HEK293 (cell line): Measurements from ENCODE around the gene EVI2B.

Source experiments
- CTCF ChIA-PET: fragments of 350-600 bp; formaldehyde crosslinking; extraction: SDS; loops from one replicate; lab custom pipeline; 2021; ENCODE audit warnings: antibody characterized with exemption; lab: Yijun Ruan, JAX
- POLR2A ChIA-PET: fragments of 300-600 bp; formaldehyde crosslinking; extraction: SDS; loops from one replicate; lab custom pipeline; 2020; ENCODE audit warnings: antibody characterized with exemption, inconsistent platforms; lab: Yijun Ruan, JAX
- H3K27ac ChIP-seq: fragments of 200-500 bp; sonication (Bioruptor generic); 2 replicates; pipeline ENCODE4 v1.5.1; 2014; ENCODE audit warnings: low read depth, low read length, control low read depth, inconsistent platforms; ENCODE audit errors: extremely low read depth
- H3K36me3 ChIP-seq, 2 experiments: fragments of 200-500 bp in 1 of 2; sonication (Bioruptor generic) in 1 of 2; 1 replicate in 1 of 2; 2 replicates in 1 of 2; pipeline ENCODE4 v1.5.1; 2014 to 2017; ENCODE audit warnings: inconsistent platforms in 2 of 2, low read length in 2 of 2; ENCODE audit not compliant: control insufficient read depth in 2 of 2, insufficient read depth in 1 of 2
- H3K4me1 ChIP-seq: fragments of 200-500 bp; sonication (Bioruptor generic); 2 replicates; pipeline ENCODE4 v1.5.1; 2014; ENCODE audit warnings: mild to moderate bottlenecking, low read length, inconsistent platforms; ENCODE audit not compliant: control insufficient read depth, insufficient read depth
- H3K4me3 ChIP-seq: 2 replicates; pipeline ENCODE4 v1.5.1; 2011; ENCODE audit warnings: low read depth, mild to moderate bottlenecking, control low read depth, low read length, moderate library complexity
- H3K9me3 ChIP-seq: fragments of 200-500 bp; sonication (Bioruptor generic); 2 replicates; pipeline ENCODE4 v1.5.1; 2014; ENCODE audit warnings: low read depth, low read length, inconsistent platforms; ENCODE audit not compliant: control insufficient read depth, insufficient read depth
- GLIS2 ChIP-seq: fragments of 450-650 bp; formaldehyde crosslinking; IDR thresholded peaks from 2 replicates; pipeline ENCODE4 v1.5.1; 2016; ENCODE audit warnings: missing biosample characterization, missing genetic modification characterization
- KLF8 ChIP-seq: fragments of 450-650 bp; formaldehyde crosslinking; IDR thresholded peaks from 2 replicates; pipeline ENCODE4 v1.5.1; 2016; ENCODE audit warnings: missing biosample characterization, missing genetic modification characterization
- KLF9 ChIP-seq: fragments of 450-650 bp; formaldehyde crosslinking; IDR thresholded peaks from 2 replicates; pipeline ENCODE4 v1.5.1; 2016; ENCODE audit warnings: missing biosample characterization, missing genetic modification characterization, low read depth
- PRDM2 ChIP-seq: fragments of 450-650 bp; formaldehyde crosslinking; IDR thresholded peaks from 2 replicates; pipeline ENCODE4 v1.5.1; 2016; ENCODE audit warnings: missing biosample characterization, missing genetic modification characterization, borderline replicate concordance
- YY1 ChIP-seq: fragments of 450-650 bp; formaldehyde crosslinking; IDR thresholded peaks from 2 replicates; pipeline ENCODE4 v1.5.1; 2018; ENCODE audit warnings: missing biosample characterization, missing genetic modification characterization
- ZBTB17 ChIP-seq: fragments of 450-650 bp; formaldehyde crosslinking; IDR thresholded peaks from 2 replicates; pipeline ENCODE4 v1.5.1; 2016; ENCODE audit warnings: missing biosample characterization, missing genetic modification characterization
- ZBTB21 ChIP-seq: fragments of 450-650 bp; formaldehyde crosslinking; IDR thresholded peaks from 2 replicates; pipeline ENCODE4 v1.5.1; 2017; ENCODE audit warnings: missing biosample characterization, missing genetic modification characterization
- ZIC2 ChIP-seq: fragments of 450-650 bp; formaldehyde crosslinking; IDR thresholded peaks from 2 replicates; pipeline ENCODE4 v1.5.1; 2016; ENCODE audit warnings: missing biosample characterization, missing genetic modification characterization
- ZNF280D ChIP-seq: fragments of 450-650 bp; formaldehyde crosslinking; IDR thresholded peaks from 2 replicates; pipeline ENCODE4 v1.5.1; 2016; ENCODE audit warnings: missing biosample characterization, missing genetic modification characterization
- ZNF292 ChIP-seq: fragments of 450-650 bp; formaldehyde crosslinking; IDR thresholded peaks from 2 replicates; pipeline ENCODE4 v1.5.1; 2016; ENCODE audit warnings: low read depth, missing biosample characterization, missing genetic modification characterization, borderline replicate concordance
- ZNF302 ChIP-seq: fragments of 450-650 bp; formaldehyde crosslinking; IDR thresholded peaks from 2 replicates; pipeline ENCODE4 v1.5.1; 2016; ENCODE audit warnings: missing biosample characterization, missing genetic modification characterization, low read depth
- ZNF335 ChIP-seq: fragments of 450-650 bp; formaldehyde crosslinking; conservative IDR thresholded peaks from 2 replicates; pipeline ENCODE4 v1.5.1; 2016; ENCODE audit warnings: missing biosample characterization, missing genetic modification characterization
- ZNF398 ChIP-seq: fragments of 450-650 bp; formaldehyde crosslinking; IDR thresholded peaks from 2 replicates; pipeline ENCODE4 v1.5.1; 2017; ENCODE audit warnings: missing biosample characterization, missing genetic modification characterization
- ZNF549 ChIP-seq: fragments of 450-650 bp; IDR thresholded peaks from 2 replicates; pipeline ENCODE4 v1.5.1; 2018; ENCODE audit warnings: missing biosample characterization, missing genetic modification characterization, mild to moderate bottlenecking, inconsistent platforms, moderate library complexity
- ZNF558 ChIP-seq: fragments of 450-650 bp; formaldehyde crosslinking; IDR thresholded peaks from 2 replicates; pipeline ENCODE4 v1.5.1; 2016; ENCODE audit warnings: missing biosample characterization, missing genetic modification characterization
- ZNF747 ChIP-seq: fragments of 450-650 bp; formaldehyde crosslinking; IDR thresholded peaks from 2 replicates; pipeline ENCODE4 v1.5.1; 2016; ENCODE audit warnings: missing biosample characterization, missing genetic modification characterization
- ZNF768 ChIP-seq: fragments of 450-650 bp; formaldehyde crosslinking; IDR thresholded peaks from 2 replicates; pipeline ENCODE4 v1.5.1; 2018; ENCODE audit warnings: missing biosample characterization, mild to moderate bottlenecking, missing genetic modification characterization
- TF ChIP-seq, protein P1 (sequence below): fragments of 450-650 bp; formaldehyde crosslinking; IDR thresholded peaks from 2 replicates; pipeline ENCODE4 v1.5.1; 2016; ENCODE audit warnings: missing biosample characterization, missing genetic modification characterization
- TF ChIP-seq, protein P2 (sequence below): fragments of 450-650 bp; formaldehyde crosslinking; IDR thresholded peaks from 2 replicates; pipeline ENCODE4 v1.5.1; 2016; ENCODE audit warnings: missing biosample characterization, missing genetic modification characterization
- TF ChIP-seq, protein P3 (sequence below): fragments of 450-650 bp; formaldehyde crosslinking; IDR thresholded peaks from 2 replicates; pipeline ENCODE4 v1.5.1; 2016; ENCODE audit warnings: missing biosample characterization, missing genetic modification characterization

Gene EVI2B

DNA sequence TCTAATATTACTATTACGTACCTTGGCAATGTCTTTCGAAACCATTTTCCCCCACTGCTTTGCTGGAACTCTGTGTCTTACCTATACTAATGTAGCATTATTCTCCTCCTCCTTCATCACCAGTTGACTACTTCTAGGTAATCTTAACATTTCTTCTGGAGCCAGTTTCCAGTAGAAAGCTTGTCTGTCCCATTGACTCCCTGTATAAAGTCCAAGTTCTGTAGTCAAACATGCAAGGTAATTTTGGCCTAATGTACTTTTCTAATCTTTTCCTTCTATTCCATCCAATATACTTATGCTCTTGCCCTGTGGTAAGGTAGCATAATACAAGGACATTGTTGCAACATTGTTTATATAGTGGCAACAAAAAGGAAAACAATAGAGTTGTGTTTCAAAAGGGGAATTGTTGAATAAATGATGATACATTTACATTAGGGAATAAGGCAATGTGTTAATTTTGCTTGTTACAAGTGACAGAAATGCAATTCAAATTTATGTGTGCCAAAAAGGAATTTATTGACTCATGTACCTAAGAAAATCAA lies 44.7 kb downstream of the EVI2B start:
- TF ChIP-seq, protein P1, sequence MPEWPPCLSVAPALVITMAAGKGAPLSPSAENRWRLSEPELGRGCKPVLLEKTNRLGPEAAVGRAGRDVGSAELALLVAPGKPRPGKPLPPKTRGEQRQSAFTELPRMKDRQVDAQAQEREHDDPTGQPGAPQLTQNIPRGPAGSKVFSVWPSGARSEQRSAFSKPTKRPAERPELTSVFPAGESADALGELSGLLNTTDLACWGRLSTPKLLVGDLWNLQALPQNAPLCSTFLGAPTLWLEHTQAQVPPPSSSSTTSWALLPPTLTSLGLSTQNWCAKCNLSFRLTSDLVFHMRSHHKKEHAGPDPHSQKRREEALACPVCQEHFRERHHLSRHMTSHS (tag by site-specific recombination) = no peak
- TF ChIP-seq ZNF280D = no peak
- TF ChIP-seq GLIS2 (tag by site-specific recombination) = no peak
- TF ChIP-seq ZNF302 (tag by site-specific recombination) = no peak
- no peak for TF ChIP-seq ZBTB17 (tag by site-specific recombination)
- no peak for TF ChIP-seq YY1
- H3K4me3 ChIP-seq = no peak overlapping the region
- H3K4me1 ChIP-seq = peaks cover 7% of the 10 kb centered on the region
- peaks cover 46 to 57% of the 10 kb centered on the region in 2 experiments for H3K36me3 ChIP-seq
- H3K9me3 ChIP-seq = no peaks in the 10 kb centered on the region
- ChIA-PET POLR2A (interaction anchor here (0.6 to 0.9 kb wide), 3 partner anchors 17 to 261 kb away, joined by 3 to 4 read pairs (median 4); no protein-coding TSS in a partner anchor), CTCF (interaction anchor here (0.6 kb wide), 2 partner anchors 37 to 262 kb away, joined by 3 to 4 read pairs; no protein-coding TSS in a partner anchor)
- H3K27ac ChIP-seq = no peak overlapping the region

DNA sequence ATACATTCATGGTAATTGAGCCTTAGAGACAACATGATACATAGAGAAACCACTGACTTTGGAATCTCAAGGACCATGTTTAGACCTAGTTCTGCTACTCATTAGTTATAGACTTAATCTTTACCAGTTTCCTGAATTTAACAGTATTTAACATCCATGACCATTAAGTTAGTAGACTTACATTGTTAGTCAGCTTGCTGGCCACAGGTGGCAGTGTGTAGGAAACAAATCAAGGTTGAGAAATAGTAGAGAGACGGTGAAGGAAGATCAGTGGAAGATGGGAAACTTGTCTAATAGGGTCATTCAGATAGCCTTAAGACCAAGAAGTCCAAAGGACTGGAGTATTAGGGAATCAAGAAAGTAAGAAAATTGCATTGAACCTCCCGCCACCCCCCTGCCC lies 47.8 kb downstream of the EVI2B start:
- H3K4me1 ChIP-seq = peaks cover 7% of the 10 kb centered on the region
- no peaks in the 10 kb centered on the region for H3K9me3 ChIP-seq
- H3K36me3 ChIP-seq = peaks cover 55 to 64% of the 10 kb centered on the region in 2 experiments
- H3K27ac ChIP-seq = no peak overlapping the region
- POLR2A ChIA-PET = no interaction called here
- no peak overlapping the region for H3K4me3 ChIP-seq
- CTCF ChIA-PET = interaction anchor here (0.7 to 1.3 kb wide), 4 partner anchors 11 to 224 kb away, joined by 3 to 6 read pairs (median 4); no protein-coding TSS in a partner anchor
- TF ChIP-seq PRDM2 (no peak), ZBTB21 (tag by site-specific recombination) (no peak), KLF9 (no peak), ZNF558 (tag by site-specific recombination) (no peak), ZNF335 (no peak), ZNF549 (tag by site-specific recombination) (no peak), ZIC2 (tag by site-specific recombination) (no peak), ZNF292 (no peak), ZNF768 (tag by site-specific recombination) (no peak), KLF8 (tag by site-specific recombination) (no peak), ZNF398 (tag by site-specific recombination) (no peak), ZNF747 (tag by site-specific recombination) (no peak)
- TF ChIP-seq, protein P2, sequence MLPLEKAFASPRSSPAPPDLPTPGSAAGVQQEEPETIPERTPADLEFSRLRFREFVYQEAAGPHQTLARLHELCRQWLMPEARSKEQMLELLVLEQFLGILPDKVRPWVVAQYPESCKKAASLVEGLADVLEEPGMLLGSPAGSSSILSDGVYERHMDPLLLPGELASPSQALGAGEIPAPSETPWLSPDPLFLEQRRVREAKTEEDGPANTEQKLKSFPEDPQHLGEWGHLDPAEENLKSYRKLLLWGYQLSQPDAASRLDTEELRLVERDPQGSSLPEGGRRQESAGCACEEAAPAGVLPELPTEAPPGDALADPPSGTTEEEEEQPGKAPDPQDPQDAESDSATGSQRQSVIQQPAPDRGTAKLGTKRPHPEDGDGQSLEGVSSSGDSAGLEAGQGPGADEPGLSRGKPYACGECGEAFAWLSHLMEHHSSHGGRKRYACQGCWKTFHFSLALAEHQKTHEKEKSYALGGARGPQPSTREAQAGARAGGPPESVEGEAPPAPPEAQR (tag by site-specific recombination) = no peak
- TF ChIP-seq, protein P3, sequence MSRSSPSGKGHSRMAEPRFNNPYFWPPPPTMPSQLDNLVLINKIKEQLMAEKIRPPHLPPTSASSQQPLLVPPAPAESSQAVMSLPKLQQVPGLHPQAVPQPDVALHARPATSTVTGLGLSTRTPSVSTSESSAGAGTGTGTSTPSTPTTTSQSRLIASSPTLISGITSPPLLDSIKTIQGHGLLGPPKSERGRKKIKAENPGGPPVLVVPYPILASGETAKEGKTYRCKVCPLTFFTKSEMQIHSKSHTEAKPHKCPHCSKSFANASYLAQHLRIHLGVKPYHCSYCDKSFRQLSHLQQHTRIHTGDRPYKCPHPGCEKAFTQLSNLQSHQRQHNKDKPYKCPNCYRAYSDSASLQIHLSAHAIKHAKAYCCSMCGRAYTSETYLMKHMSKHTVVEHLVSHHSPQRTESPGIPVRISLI (tag by site-specific recombination) = no peak
